HCT116 (cell line): ENCODE data around the gene EGLN3. TPM values are rescaled to one million over a fixed set of nuclear protein-coding genes. Genes with fewer than 3 reads are reported as not detected.

Experiments
- ATAC-seq: fragments of 200-7000 bp; cut with Tn5 transposase; 2 replicates; pipeline ENCODE4 v1.9.1; 2020; ENCODE audit warnings: mild to moderate bottlenecking, moderate library complexity
- BruUV-seq: library from RNA; stranded (reverse); fragments of 400-500 nt; replicated peaks from 2 replicates; lab custom pipeline; 2021; lab: Mats Ljungman, UMichigan
- CTCF ChIA-PET: fragments of 300-600 bp; sonication (Branson Sonifier 250); formaldehyde crosslinking; loops from one replicate; lab custom pipeline; 2021; ENCODE audit warnings: antibody characterized with exemption; lab: Charles Lee
- POLR2A ChIA-PET: fragments of 300-600, 350-600 bp; sonication (Branson Sonifier 250); formaldehyde crosslinking; loops from one replicate; lab custom pipeline; 2021; ENCODE audit warnings: antibody characterized with exemption; lab: Charles Lee
- RAD21 ChIA-PET, 2 experiments: fragments of 300-600 bp; sonication (Branson Sonifier 250); formaldehyde crosslinking; loops; one replicate each; lab custom pipeline; 2023; ENCODE audit warnings: low total read pairs in 2 of 2; ENCODE audit not compliant: uncharacterized antibody in 2 of 2, unreplicated experiment in 2 of 2, low non-redundant PET in 1 of 2; lab: Charles Lee
- DNase-seq: peaks from one replicate; pipeline ENCODE4 v3.0.0-alpha.2; 2010; ENCODE audit warnings: low read depth, low spot score
- H2AFZ ChIP-seq: fragments of 200-600 bp; shearing (Covaris generic), sonication (generic); 2 replicates; pipeline ENCODE4 v1.6.1; 2017; ENCODE audit warnings: low read depth, mixed run types, mixed read lengths, antibody characterized with exemption, low read length; ENCODE audit not compliant: poor library complexity, severe bottlenecking
- H3K27ac ChIP-seq: 2 replicates; pipeline ENCODE4 v1.5.1; 2012; ENCODE audit warnings: low read depth, low read length
- H3K27me3 ChIP-seq: fragments of 200-600 bp; sonication (generic); 2 replicates; pipeline ENCODE4 v1.6.1; 2016; ENCODE audit warnings: mixed run types, low read length, mixed read lengths; ENCODE audit not compliant: insufficient read depth
- H3K36me3 ChIP-seq, 2 experiments: fragments of 200-500 bp in 1 of 2; fragments of 200-600 bp in 1 of 2; sonication (Bioruptor generic) in 1 of 2; sonication (generic) in 1 of 2; 2 replicates each; pipeline versions ENCODE4 v1.5.1 to v1.6.1; 2014 to 2016; ENCODE audit warnings: low read length in 2 of 2, inconsistent platforms in 1 of 2, mixed read lengths in 1 of 2, mixed run types in 1 of 2; ENCODE audit not compliant: insufficient read depth in 2 of 2, control insufficient read depth in 1 of 2
- H3K4me1 ChIP-seq, 2 experiments: fragments of 200-600 bp in 1 of 2; sonication (generic) in 1 of 2; 2 replicates each; pipeline versions ENCODE4 v1.5.1 to v1.6.1; 2012 to 2017; ENCODE audit warnings: low read length in 2 of 2, inconsistent platforms in 1 of 2, mild to moderate bottlenecking in 1 of 2, mixed read lengths in 1 of 2, mixed run types in 1 of 2, moderate library complexity in 1 of 2; ENCODE audit not compliant: insufficient read depth in 2 of 2, control insufficient read depth in 1 of 2
- H3K4me2 ChIP-seq: fragments of 200-600 bp; sonication (generic); 2 replicates; pipeline ENCODE4 v1.6.1; 2017; ENCODE audit warnings: mixed run types, low read length, mixed read lengths
- H3K4me3 ChIP-seq, 2 experiments: fragments of 200-600 bp in 1 of 2; sonication (generic) in 1 of 2; replicated peaks in 1 of 2; 2 replicates each; pipeline ENCODE4 v1.5.1; 2011 to 2016; ENCODE audit warnings: low read length in 2 of 2, control low read depth in 1 of 2, low read depth in 1 of 2, mild to moderate bottlenecking in 1 of 2, mixed read lengths in 1 of 2, mixed run types in 1 of 2
- H3K79me2 ChIP-seq: fragments of 200-600 bp; sonication (generic); 2 replicates; pipeline ENCODE4 v1.6.1; 2017; ENCODE audit warnings: mild to moderate bottlenecking, mixed run types, low read length, moderate library complexity, mixed read lengths; ENCODE audit not compliant: insufficient read depth
- H3K9ac ChIP-seq: fragments of 200-600 bp; sonication (generic); 2 replicates; pipeline ENCODE4 v1.6.1; 2016; ENCODE audit warnings: low read length, mixed read lengths
- H3K9me2 ChIP-seq: fragments of 200-600 bp; sonication (generic), shearing (Covaris generic); 2 replicates; pipeline ENCODE4 v1.6.1; 2017; ENCODE audit warnings: mixed run types, mild to moderate bottlenecking, moderate library complexity; ENCODE audit not compliant: insufficient read depth
- H3K9me3 ChIP-seq, 2 experiments: fragments of 200-500 bp in 1 of 2; fragments of 200-600 bp in 1 of 2; sonication (Bioruptor generic) in 1 of 2; sonication (generic) in 1 of 2; 2 replicates each; pipeline ENCODE4 v1.6.1; 2014 to 2017; ENCODE audit warnings: low read length in 2 of 2, mixed read lengths in 2 of 2, inconsistent platforms in 1 of 2, low read depth in 1 of 2, mild to moderate bottlenecking in 1 of 2, mixed run types in 1 of 2, moderate library complexity in 1 of 2; ENCODE audit not compliant: control insufficient read depth in 1 of 2, insufficient read depth in 1 of 2
- H4K20me1 ChIP-seq: fragments of 200-600 bp; sonication (generic), shearing (Covaris generic); 2 replicates; pipeline ENCODE4 v1.6.1; 2017; ENCODE audit warnings: mixed run types, mild to moderate bottlenecking, moderate library complexity; ENCODE audit not compliant: insufficient read depth
- CBX3 ChIP-seq: IDR thresholded peaks from 2 replicates; pipeline ENCODE4 v1.6.1; 2012; ENCODE audit warnings: low read depth
- EZH2 ChIP-seq: fragments of 200-600 bp; sonication (generic); IDR thresholded peaks from 2 replicates; pipeline ENCODE4 v1.6.1; 2017; ENCODE audit warnings: antibody characterized with exemption, mixed run types
- JUND ChIP-seq: IDR thresholded peaks from 2 replicates; pipeline ENCODE4 v1.6.1; 2012
- RAD21 ChIP-seq: IDR thresholded peaks from 2 replicates; pipeline ENCODE4 v1.6.1; 2012; ENCODE audit warnings: low read depth, mild to moderate bottlenecking
- intact Hi-C: fragments of 100-400 bp; cut with micrococcal nuclease; formaldehyde crosslinking; loops from 2 replicates; pipeline ENCODE4 v1.10.0; 2022
- total RNA-seq: library from RNA; stranded (reverse); gene quantifications from one replicate; pipeline ENCODE4 v1.2.1, GENCODE V29; 2021; ENCODE audit not compliant: unreplicated experiment
- TF ChIP-seq, protein P1 (sequence below): IDR thresholded peaks from 2 replicates; pipeline ENCODE4 v1.6.1; 2011; ENCODE audit warnings: mild to moderate bottlenecking, low read length, moderate library complexity; ENCODE audit not compliant: insufficient replicate concordance; ENCODE audit errors: extremely low read depth

Gene EGLN3
- total RNA-seq, 1 experiment from 2014 or later = 13.6 TPM

GRCh38 chr14:33880330-33880729, 70.5 kb downstream of the EGLN3 start:
- no peaks in the 10 kb centered on the region for H4K20me1 ChIP-seq
- no peaks in the 10 kb centered on the region for H3K79me2 ChIP-seq
- no peaks in the 10 kb centered on the region for H3K4me1 ChIP-seq
- no peak for DNase-seq
- CTCF ChIA-PET = no interaction called here
- intact Hi-C loops = no loop called here
- H3K4me3 ChIP-seq = no peak overlapping the region
- no peak overlapping the region for H3K9ac ChIP-seq
- no peak for ATAC-seq
- no peak overlapping the region for H2AFZ ChIP-seq
- RAD21 ChIA-PET = no interaction called here
- H3K27ac ChIP-seq = no peak overlapping the region
- no peak overlapping the region for H3K4me2 ChIP-seq
- BruUV-seq = no TSS peak
- no peaks in the 10 kb centered on the region for H3K9me2 ChIP-seq
- peaks cover 0 to 9% of the 10 kb centered on the region in 2 experiments; a peak in 2 of 4 replicates for H3K9me3 ChIP-seq
- POLR2A ChIA-PET = no interaction called here
- no peaks in the 10 kb centered on the region for H3K36me3 ChIP-seq
- H3K27me3 ChIP-seq = no peaks in the 10 kb centered on the region
- TF ChIP-seq RAD21 (no peak), CBX3 (no peak)
- TF ChIP-seq, all 23 proteins: peak for 0

DNA sequence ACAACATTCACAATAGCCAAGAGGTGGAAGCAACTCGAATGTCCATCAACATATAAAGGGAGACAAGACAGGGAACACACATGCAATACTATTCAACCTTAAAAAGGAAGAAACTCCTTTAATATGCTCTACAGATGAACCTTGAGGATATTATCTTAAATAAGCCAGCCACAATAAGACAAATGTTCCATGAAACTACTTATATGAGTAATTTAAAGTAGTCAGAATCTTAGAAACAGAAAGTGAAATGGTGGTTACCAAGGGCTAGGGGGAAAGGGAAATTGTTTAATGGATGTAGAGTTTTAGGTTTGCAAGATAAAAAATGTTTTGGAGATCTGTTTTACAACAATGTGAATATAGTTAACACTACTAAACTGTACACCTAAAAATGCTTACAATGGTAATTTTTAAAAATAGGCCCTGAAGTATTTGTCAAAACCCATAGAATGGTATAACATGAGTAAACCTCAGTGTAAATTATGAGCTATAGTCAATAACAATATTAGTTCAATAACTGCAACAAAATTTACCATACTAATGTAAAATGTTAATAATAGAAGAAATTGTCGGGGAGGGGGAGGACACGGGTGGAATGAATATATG, 71.1 kb downstream of the EGLN3 start:
- no peak overlapping the region for H3K4me2 ChIP-seq
- H3K4me1 ChIP-seq = no peaks in the 10 kb centered on the region
- no peaks in the 10 kb centered on the region for H3K9me2 ChIP-seq
- ChIA-PET CTCF (no interaction called here), RAD21 (no interaction called here), POLR2A (no interaction called here)
- H3K9ac ChIP-seq = no peak overlapping the region
- intact Hi-C loops = no loop called here
- BruUV-seq = no TSS peak
- H3K4me3 ChIP-seq = no peak overlapping the region
- no peaks in the 10 kb centered on the region for H3K27me3 ChIP-seq
- no peaks in the 10 kb centered on the region for H3K36me3 ChIP-seq
- H3K27ac ChIP-seq = no peak overlapping the region
- ATAC-seq = no peak
- no peak for DNase-seq
- TF ChIP-seq RAD21 (no peak), CBX3 (no peak), JUND (no peak), EZH2 (no peak)
- TF ChIP-seq, protein P1, sequence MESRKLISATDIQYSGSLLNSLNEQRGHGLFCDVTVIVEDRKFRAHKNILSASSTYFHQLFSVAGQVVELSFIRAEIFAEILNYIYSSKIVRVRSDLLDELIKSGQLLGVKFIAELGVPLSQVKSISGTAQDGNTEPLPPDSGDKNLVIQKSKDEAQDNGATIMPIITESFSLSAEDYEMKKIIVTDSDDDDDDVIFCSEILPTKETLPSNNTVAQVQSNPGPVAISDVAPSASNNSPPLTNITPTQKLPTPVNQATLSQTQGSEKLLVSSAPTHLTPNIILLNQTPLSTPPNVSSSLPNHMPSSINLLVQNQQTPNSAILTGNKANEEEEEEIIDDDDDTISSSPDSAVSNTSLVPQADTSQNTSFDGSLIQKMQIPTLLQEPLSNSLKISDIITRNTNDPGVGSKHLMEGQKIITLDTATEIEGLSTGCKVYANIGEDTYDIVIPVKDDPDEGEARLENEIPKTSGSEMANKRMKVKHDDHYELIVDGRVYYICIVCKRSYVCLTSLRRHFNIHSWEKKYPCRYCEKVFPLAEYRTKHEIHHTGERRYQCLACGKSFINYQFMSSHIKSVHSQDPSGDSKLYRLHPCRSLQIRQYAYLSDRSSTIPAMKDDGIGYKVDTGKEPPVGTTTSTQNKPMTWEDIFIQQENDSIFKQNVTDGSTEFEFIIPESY = no peak
- no peaks in the 10 kb centered on the region for H4K20me1 ChIP-seq
- no peak overlapping the region for H2AFZ ChIP-seq
- H3K79me2 ChIP-seq = no peaks in the 10 kb centered on the region
- peaks cover 0 to 9% of the 10 kb centered on the region in 2 experiments; a peak in 2 of 4 replicates for H3K9me3 ChIP-seq
